ENCODE measurements around the gene YWHAB.

YWHAB gene

DNA sequence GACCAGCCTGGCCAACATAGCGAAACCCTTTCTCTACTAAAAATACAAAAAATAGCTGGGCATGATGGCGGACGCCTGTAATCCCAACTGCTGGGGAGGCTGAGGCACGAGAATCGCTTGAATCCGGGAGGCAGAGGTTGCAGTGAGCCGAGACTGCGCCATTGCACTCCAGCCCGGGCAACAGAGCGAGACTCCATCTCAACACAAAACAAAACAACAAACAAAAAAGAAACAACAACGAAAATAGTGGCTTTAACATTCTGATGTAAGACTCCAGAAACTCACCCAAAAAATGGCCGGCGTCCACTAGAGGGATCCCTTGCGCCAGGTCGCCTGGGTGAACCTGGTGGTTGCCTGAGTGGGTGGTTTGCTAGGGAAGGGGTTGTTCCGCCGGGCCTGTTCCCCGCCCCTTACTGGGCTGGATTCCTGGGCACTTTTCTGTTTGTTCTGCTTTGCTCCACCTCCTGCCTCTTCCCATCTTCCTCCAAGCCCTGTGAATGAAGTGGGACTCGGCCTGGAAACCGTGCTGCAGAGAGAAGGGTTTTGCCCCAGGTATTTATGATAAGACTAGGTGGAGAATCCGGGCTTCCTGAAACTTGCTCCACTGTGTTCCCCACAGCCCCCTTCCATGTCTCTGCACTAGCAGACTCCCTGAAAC, 25.9 kb downstream of the YWHAB start:
- Mint-ChIP-seq H3K4me1 (peaks cover 9% of the 10 kb centered on the region), H3K27me3 (no peaks in the 10 kb centered on the region), H3K36me3 (peaks cover 6% of the 10 kb centered on the region), H3K27ac (no peak overlapping the region), H3K9me3 (no peaks in the 10 kb centered on the region), H3K4me3 (peak overlapping the region; percentile 55)
- ATAC-seq (ENCODE audit: low read depth) (no peak), DNase-seq (ENCODE audit: low spot score in 2 of 2) (peak; percentile 25 to 44)

- DNase-seq (ENCODE audit: low spot score in 2 of 2): no peak
Observed at GRCh38 chr20:44912189-44912588, 26.7 kb downstream of the YWHAB start.

DNA sequence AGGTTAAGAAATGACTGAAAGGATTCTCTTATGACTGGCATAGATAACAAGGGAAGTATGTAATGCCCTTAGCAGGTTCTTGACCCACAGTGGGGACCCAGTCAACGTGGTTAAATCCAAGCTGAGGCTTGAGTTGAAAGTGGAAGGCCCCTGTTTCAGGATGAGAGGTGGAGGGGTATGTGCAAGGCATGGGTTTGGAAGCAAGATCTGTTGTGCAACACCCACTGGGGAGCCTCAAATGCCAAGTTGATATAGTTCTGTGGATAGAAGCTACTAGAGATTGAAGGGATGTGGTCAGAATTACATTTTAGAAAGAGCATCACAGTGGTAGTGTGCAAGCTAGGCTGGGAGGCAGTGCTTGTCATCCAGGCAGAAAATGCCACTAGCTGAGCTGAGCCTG, 29.4 kb downstream of the YWHAB start:
- Mint-ChIP-seq H3K9me3 (no peaks in the 10 kb centered on the region), H3K4me1 (peaks cover 4% of the 10 kb centered on the region), H3K4me3 (no peak overlapping the region), H3K27ac (no peak overlapping the region), H3K27me3 (no peaks in the 10 kb centered on the region), H3K36me3 (peaks cover 12% of the 10 kb centered on the region)
- ATAC-seq (ENCODE audit: low read depth) (no peak), DNase-seq (ENCODE audit: low spot score in 2 of 2) (no peak)

More at GRCh38 chr20:44912189-44912588, 26.7 kb downstream of the YWHAB start:
- no peak overlapping the region for H3K4me3 Mint-ChIP-seq
- no peaks in the 10 kb centered on the region for H3K9me3 Mint-ChIP-seq
- peaks cover 9% of the 10 kb centered on the region for H3K4me1 Mint-ChIP-seq
- no peak for ATAC-seq (ENCODE audit: low read depth)
- H3K27ac Mint-ChIP-seq: no peak overlapping the region
- peaks cover 12% of the 10 kb centered on the region for H3K36me3 Mint-ChIP-seq
- no peaks in the 10 kb centered on the region for H3K27me3 Mint-ChIP-seq

DNA sequence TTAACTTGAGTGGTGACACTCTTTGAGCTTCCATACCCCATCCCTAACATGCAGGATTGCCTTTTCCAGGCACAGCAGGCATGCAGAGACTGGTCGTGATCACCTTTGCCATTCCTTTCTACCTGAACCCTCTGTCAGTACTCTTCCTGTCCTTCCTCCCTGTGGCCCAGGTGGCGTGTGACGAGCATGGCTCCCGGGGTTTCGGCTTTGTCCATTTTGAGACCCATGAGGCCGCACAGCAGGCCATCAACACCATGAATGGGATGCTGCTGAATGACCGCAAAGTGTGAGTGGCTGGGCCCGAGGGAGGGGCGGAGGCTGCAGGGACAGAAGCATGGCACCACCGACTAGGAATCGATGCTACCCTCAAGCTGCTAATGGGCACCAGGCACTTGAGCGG, 31.1 kb downstream of the YWHAB start:
- peaks cover 12% of the 10 kb centered on the region for H3K36me3 Mint-ChIP-seq
- no peak for DNase-seq (ENCODE audit: low spot score in 2 of 2)

DNA sequence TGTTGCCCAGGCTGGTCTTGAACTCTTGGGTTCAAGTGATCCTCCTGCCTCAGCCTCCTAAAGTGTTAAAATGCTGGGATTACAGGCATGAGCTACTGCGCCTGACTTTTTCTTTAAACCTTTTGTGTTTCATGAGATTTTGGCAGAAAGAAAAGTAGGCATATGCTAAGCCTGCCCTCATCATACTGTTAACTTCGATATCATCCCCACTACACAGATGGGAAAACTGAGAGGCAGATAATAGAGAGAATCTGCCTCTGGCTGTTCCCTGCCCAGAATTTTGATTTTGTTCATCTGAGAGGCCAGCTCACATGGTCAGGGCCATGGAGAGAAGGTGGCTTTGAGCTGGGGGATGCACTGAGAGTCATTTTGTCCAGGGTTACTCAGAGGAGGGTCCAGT, 31.9 kb downstream of the YWHAB start:
- no peaks in the 10 kb centered on the region for H3K9me3 Mint-ChIP-seq
- H3K36me3 Mint-ChIP-seq: peaks cover 14% of the 10 kb centered on the region
- ATAC-seq (ENCODE audit: low read depth) (no peak), DNase-seq (ENCODE audit: low spot score in 2 of 2) (no peak)
- H3K4me1 Mint-ChIP-seq: no peaks in the 10 kb centered on the region
- no peaks in the 10 kb centered on the region for H3K27me3 Mint-ChIP-seq
- H3K27ac Mint-ChIP-seq: no peak overlapping the region
- H3K4me3 Mint-ChIP-seq: no peak overlapping the region

More for the DNA sequence above, 31.1 kb downstream of the YWHAB start:
- H3K27me3 Mint-ChIP-seq: no peaks in the 10 kb centered on the region
- no peaks in the 10 kb centered on the region for H3K9me3 Mint-ChIP-seq
- no peaks in the 10 kb centered on the region for H3K4me1 Mint-ChIP-seq
- ATAC-seq (ENCODE audit: low read depth): no peak
- H3K4me3 Mint-ChIP-seq: no peak overlapping the region
- no peak overlapping the region for H3K27ac Mint-ChIP-seq

GRCh38 chr20:44918342-44918741, 32.8 kb downstream of the YWHAB start:
- H3K4me1 Mint-ChIP-seq: no peaks in the 10 kb centered on the region
- peaks cover 17% of the 10 kb centered on the region for H3K36me3 Mint-ChIP-seq
- no peak for DNase-seq (ENCODE audit: low spot score in 2 of 2)

DNA sequence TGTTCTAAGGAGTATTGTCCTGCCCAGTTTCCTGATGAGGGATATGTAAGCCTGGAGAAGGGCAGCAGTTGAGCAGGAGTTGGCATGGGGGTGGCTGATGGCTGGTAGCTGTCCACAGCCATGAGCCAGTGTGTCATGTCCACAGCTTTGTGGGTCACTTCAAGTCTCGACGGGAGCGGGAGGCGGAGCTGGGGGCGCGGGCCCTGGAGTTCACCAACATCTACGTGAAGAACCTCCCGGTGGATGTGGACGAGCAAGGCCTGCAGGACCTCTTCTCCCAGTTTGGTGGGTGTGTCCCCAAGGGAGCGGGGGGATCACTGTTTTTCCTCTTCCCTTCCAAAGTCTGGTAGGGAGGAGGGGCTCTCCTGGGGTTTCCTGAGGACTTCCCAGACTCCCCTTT, 33.3 kb downstream of the YWHAB start:
- Mint-ChIP-seq H3K4me1 (no peaks in the 10 kb centered on the region), H3K27ac (no peak overlapping the region), H3K27me3 (no peaks in the 10 kb centered on the region), H3K36me3 (peaks cover 18% of the 10 kb centered on the region), H3K9me3 (no peaks in the 10 kb centered on the region), H3K4me3 (no peak overlapping the region)
- DNase-seq (ENCODE audit: low spot score in 2 of 2): no peak
- no peak for ATAC-seq (ENCODE audit: low read depth)

More at GRCh38 chr20:44918342-44918741, 32.8 kb downstream of the YWHAB start:
- ATAC-seq (ENCODE audit: low read depth): no peak
- Mint-ChIP-seq H3K9me3 (no peaks in the 10 kb centered on the region), H3K27me3 (no peaks in the 10 kb centered on the region), H3K27ac (no peak overlapping the region), H3K4me3 (no peak overlapping the region)

GRCh38 chr20:44921447-44921846, 35.9 kb downstream of the YWHAB start:
- no peak for DNase-seq (ENCODE audit: low spot score in 2 of 2)
- Mint-ChIP-seq H3K4me3 (no peak overlapping the region), H3K36me3 (peaks cover 23% of the 10 kb centered on the region), H3K4me1 (no peaks in the 10 kb centered on the region), H3K27ac (no peak overlapping the region), H3K9me3 (no peaks in the 10 kb centered on the region), H3K27me3 (no peaks in the 10 kb centered on the region)
- ATAC-seq (ENCODE audit: low read depth): no peak

DNA sequence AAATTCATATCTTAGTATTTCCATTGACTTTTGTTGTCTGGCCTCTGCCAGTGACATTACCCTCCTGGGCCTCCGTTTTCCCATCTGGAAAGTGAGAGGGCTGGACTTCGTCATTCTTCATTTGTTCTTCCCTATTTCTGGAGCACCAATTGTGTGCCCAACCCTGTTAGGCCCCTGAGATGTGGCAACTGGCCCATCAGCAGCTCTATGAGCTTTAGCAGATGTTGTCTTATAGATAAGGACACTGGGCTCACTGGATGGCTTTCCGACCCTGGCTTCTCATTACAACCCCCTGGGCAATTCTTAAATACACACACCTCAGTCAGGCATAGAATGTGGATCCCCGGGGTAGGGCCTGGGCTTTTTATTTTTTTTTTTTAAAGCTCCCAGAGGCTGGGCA, 39.0 kb downstream of the YWHAB start:
- Mint-ChIP-seq H3K9me3 (no peaks in the 10 kb centered on the region), H3K27ac (no peak overlapping the region), H3K4me3 (no peak overlapping the region), H3K36me3 (peaks cover 17% of the 10 kb centered on the region), H3K4me1 (no peaks in the 10 kb centered on the region), H3K27me3 (no peaks in the 10 kb centered on the region)
- DNase-seq (ENCODE audit: low spot score in 2 of 2) (no peak), ATAC-seq (ENCODE audit: low read depth) (no peak)

DNA sequence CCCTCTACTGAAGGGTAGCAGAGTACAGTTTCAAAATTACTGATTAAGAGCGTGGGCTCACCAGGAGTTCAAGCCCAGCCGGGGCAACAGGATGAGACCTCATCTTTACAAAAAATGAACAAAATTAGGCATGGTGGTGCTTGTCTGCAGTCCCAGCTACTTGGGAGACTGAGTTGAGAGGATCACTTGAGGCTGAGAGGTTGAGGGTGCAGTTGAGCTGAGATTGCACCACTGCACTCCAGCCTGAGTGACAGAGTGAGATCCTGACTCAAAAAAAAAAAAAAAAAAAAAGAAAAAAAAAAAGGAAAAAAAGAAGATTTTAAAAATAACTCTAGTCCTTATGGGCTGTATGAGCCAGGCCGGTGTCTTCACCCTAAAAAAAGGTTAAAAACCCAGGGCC, 43.1 kb downstream of the YWHAB start:
- H3K4me1 Mint-ChIP-seq: no peaks in the 10 kb centered on the region
- no peaks in the 10 kb centered on the region for H3K27me3 Mint-ChIP-seq
- DNase-seq (ENCODE audit: low spot score in 2 of 2): no peak
- ATAC-seq (ENCODE audit: low read depth): no peak
- H3K9me3 Mint-ChIP-seq: no peaks in the 10 kb centered on the region
- H3K4me3 Mint-ChIP-seq: no peak overlapping the region
- no peak overlapping the region for H3K27ac Mint-ChIP-seq
- peaks cover 31% of the 10 kb centered on the region for H3K36me3 Mint-ChIP-seq

DNA sequence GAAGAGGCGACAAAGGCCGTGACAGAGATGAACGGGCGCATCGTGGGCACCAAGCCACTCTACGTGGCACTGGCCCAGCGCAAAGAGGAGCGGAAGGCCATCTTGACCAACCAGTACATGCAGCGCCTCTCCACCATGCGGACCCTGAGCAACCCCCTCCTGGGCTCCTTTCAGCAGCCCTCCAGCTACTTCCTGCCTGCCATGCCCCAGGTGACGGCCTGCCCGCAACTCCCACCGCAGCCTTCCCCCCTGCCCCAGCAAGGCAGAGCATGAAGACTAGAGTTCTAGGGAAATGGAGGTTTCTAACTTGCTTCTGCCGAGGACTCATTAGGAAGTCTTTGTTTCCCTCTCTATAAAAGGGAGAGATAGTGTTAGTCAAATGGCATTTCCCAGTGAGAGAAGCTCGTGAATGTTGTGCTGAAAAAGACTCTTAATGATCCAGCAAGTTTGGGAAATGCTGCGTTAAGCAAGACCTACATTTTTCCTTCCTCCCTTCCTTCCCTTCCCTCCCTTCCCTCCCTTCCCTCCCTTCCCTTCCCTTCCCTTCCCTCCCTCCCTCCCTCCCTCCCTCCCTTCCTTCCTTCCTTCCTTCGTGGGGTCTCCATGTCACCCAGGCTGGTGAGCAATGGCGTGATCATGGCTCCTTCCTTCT, 45.1 kb downstream of the YWHAB start:
- no peak overlapping the region for H3K27ac Mint-ChIP-seq
- no peak overlapping the region for H3K4me3 Mint-ChIP-seq
- DNase-seq (ENCODE audit: low spot score in 2 of 2) (no peak), ATAC-seq (ENCODE audit: low read depth) (no peak)
- no peaks in the 10 kb centered on the region for H3K4me1 Mint-ChIP-seq
- no peaks in the 10 kb centered on the region for H3K9me3 Mint-ChIP-seq
- H3K36me3 Mint-ChIP-seq: peaks cover 20% of the 10 kb centered on the region
- no peaks in the 10 kb centered on the region for H3K27me3 Mint-ChIP-seq

GRCh38 chr20:44931911-44932310, 46.4 kb downstream of the YWHAB start:
- Mint-ChIP-seq H3K9me3 (no peaks in the 10 kb centered on the region), H3K4me1 (no peaks in the 10 kb centered on the region), H3K36me3 (peaks cover 23% of the 10 kb centered on the region), H3K27me3 (no peaks in the 10 kb centered on the region), H3K4me3 (no peak overlapping the region), H3K27ac (no peak overlapping the region)
- ATAC-seq (ENCODE audit: low read depth) (no peak), DNase-seq (ENCODE audit: low spot score in 2 of 2) (no peak)

DNA sequence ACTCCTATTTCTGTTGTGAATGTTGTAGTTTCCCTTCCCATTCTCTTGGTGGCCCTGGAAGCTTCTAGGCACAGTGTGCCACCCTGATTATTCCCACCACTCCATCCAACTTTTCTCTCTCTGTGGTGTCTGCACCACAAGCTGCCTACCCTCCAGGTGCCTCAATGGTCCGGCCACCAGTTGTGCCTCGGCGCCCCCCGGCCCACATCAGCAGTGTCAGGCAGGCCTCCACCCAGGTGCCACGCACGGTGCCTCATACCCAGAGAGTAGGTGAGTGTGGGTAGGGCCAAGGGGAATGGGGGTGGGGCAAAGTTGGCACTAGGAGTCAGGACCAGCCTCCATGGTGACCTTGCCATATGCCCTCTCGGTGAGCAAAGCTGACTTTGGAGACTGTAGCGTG, 47.4 kb downstream of the YWHAB start:
- no peak for DNase-seq (ENCODE audit: low spot score in 2 of 2)
- no peaks in the 10 kb centered on the region for H3K9me3 Mint-ChIP-seq
- H3K36me3 Mint-ChIP-seq: peaks cover 25% of the 10 kb centered on the region
- no peak overlapping the region for H3K27ac Mint-ChIP-seq
- ATAC-seq (ENCODE audit: low read depth): no peak
- H3K4me3 Mint-ChIP-seq: no peak overlapping the region
- no peaks in the 10 kb centered on the region for H3K4me1 Mint-ChIP-seq
- H3K27me3 Mint-ChIP-seq: no peaks in the 10 kb centered on the region

GRCh38 chr20:44936510-44936909, 51.0 kb downstream of the YWHAB start:
- Mint-ChIP-seq H3K4me1 (peaks cover 7% of the 10 kb centered on the region), H3K36me3 (peaks cover 27% of the 10 kb centered on the region), H3K27me3 (no peaks in the 10 kb centered on the region), H3K9me3 (no peaks in the 10 kb centered on the region), H3K4me3 (no peak overlapping the region), H3K27ac (no peak overlapping the region)
- DNase-seq (ENCODE audit: low spot score in 2 of 2) (no peak), ATAC-seq (ENCODE audit: low read depth) (no peak)

GRCh38 chr20:44938637-44939036, 53.1 kb downstream of the YWHAB start:
- Mint-ChIP-seq H3K36me3 (peaks cover 30% of the 10 kb centered on the region), H3K27ac (peak overlapping the region; percentile 39), H3K27me3 (no peaks in the 10 kb centered on the region), H3K9me3 (no peaks in the 10 kb centered on the region), H3K4me1 (peaks cover 7% of the 10 kb centered on the region), H3K4me3 (no peak overlapping the region)
- ATAC-seq (ENCODE audit: low read depth) (no peak), DNase-seq (ENCODE audit: low spot score in 2 of 2) (no peak)

All from memory B cell (primary cell).